ENCODE measurements around the gene KCNG2. TPM values are rescaled to one million over a fixed set of nuclear protein-coding genes. Genes with fewer than 3 reads are reported as not detected.

Gene KCNG2
- total RNA-seq, 2 donors from 2014 or later: not detected

DNA sequence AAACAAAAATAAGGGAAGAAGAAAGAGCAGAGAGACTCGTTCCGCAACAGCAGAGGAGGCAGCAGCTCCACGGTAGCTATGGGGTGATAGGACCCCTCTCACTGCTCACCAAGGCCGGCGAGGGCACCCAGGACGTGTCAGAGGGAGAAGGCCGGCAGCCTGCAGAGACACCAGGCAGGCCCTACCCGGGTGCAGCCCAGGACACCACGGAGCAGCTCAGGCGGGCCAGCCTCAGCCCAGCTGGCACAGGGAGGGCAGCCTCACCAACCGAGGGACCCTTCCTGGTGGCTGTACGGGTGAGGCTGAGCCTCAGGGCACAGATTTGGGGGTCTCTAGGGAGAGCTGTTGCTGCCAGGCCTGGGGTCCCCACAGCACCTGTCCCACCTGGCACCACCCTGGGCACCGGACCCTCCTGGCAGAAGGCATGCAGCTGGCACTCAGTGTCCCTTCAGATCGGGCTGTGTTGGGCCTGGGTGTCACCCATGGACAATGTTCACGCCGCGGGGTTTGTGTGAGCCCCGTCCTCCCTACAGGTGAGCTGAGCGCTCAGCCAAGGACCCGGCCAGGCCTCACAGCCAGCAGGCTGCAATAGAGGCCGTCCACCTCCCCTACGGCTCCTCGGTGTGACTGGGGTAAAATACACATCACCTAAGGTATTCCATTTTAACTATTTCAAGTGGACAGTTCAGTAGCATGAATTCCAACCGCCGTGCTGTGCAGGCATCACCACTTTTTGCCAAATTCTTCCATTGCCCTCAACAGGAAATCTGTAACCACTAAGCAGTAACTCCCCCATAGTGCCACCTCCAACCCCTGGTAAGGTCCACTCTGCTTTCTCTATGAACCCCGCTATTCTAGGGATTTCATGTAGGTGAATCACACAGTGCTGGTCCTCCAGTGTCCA, 21.6 kb downstream of the KCNG2 start:
- Histone ChIP-seq H3K36me3 (no peaks in the 10 kb centered on the region), H3K9me3 (no peaks in the 10 kb centered on the region), H3K27ac (no peak overlapping the region), H3K4me1 (no peaks in the 10 kb centered on the region), H3K27me3 (no peaks in the 10 kb centered on the region), H3K4me3 (no peak overlapping the region)
- TF ChIP-seq, protein P1, sequence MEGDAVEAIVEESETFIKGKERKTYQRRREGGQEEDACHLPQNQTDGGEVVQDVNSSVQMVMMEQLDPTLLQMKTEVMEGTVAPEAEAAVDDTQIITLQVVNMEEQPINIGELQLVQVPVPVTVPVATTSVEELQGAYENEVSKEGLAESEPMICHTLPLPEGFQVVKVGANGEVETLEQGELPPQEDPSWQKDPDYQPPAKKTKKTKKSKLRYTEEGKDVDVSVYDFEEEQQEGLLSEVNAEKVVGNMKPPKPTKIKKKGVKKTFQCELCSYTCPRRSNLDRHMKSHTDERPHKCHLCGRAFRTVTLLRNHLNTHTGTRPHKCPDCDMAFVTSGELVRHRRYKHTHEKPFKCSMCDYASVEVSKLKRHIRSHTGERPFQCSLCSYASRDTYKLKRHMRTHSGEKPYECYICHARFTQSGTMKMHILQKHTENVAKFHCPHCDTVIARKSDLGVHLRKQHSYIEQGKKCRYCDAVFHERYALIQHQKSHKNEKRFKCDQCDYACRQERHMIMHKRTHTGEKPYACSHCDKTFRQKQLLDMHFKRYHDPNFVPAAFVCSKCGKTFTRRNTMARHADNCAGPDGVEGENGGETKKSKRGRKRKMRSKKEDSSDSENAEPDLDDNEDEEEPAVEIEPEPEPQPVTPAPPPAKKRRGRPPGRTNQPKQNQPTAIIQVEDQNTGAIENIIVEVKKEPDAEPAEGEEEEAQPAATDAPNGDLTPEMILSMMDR (IDR thresholded peaks at IDR 0.05): no peak
- peak; percentile 43 for DNase-seq (ENCODE audit: low spot score)

DNA sequence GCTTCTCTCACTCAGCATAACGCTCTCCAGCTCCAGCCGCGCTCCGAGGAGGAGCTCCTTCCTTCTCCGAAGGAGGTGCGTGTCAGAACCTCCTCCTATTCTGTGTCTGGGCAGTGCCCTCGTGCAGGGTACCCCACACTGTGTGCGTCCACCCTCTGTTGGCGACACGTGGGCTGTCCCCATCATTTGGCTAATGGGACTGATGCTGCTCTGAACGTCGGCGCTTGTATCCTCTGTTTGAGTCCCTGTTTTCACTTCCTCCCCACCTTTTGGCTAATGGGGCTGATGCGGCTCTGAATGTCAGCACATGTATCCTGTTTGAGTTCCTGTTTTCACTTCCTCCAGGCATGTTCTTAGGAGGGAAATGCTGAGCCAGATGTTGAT, 22.2 kb downstream of the KCNG2 start:
- no peaks in the 10 kb centered on the region for H3K36me3 ChIP-seq
- no peaks in the 10 kb centered on the region for H3K9me3 ChIP-seq
- no peaks in the 10 kb centered on the region for H3K27me3 ChIP-seq
- no peak overlapping the region for H3K4me3 ChIP-seq
- TF ChIP-seq, protein P1 (IDR thresholded peaks at IDR 0.05): no peak
- H3K27ac ChIP-seq: no peak overlapping the region
- DNase-seq (ENCODE audit: low spot score): no peak
- no peaks in the 10 kb centered on the region for H3K4me1 ChIP-seq

DNA sequence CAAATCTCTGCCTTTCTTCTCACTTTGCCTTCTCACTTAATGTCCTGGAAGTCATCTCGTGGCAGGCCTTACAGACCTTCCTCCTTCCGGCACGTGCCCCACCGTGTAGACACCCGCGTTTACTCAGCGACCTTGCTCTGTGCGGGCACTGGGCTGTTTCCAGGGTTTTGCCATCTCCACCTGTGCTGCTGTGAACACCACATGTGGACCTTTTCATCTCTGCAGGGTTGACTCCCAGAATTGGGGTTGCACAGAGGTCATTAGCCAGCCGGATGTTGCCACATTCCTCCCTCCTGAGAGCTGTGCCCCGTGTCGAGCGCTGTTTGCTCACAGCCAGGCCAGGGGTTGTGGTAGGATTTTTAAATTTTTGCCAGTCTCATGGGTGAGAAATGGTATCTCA, 25.4 kb downstream of the KCNG2 start:
- no peak overlapping the region for H3K4me3 ChIP-seq
- no peaks in the 10 kb centered on the region for H3K36me3 ChIP-seq
- H3K27me3 ChIP-seq: no peaks in the 10 kb centered on the region
- DNase-seq (ENCODE audit: low spot score): no peak
- no peaks in the 10 kb centered on the region for H3K4me1 ChIP-seq
- no peaks in the 10 kb centered on the region for H3K9me3 ChIP-seq
- no peak overlapping the region for H3K27ac ChIP-seq
- TF ChIP-seq, protein P1 (IDR thresholded peaks at IDR 0.05): no peak

DNA sequence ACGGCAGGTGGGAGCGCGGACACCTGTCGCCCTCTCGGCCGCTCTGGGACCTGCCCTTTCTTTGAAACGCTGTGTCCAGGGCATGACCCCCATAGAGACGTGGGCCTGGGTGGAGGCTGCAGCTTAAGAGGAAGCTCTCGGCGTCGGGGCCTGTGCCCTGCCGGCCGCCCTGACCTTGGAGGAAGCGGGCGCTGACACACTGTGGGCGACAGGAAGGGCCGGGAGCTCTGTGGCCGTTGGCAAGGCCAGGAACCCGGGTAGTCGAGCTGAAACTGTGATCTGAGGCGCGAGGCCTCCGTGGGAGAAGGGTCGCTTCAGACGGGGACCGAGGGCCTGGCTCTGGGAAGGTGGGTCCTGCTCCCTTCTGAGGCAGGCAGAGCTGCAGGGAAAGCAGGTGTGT, 28.2 kb downstream of the KCNG2 start:
- Histone ChIP-seq H3K4me3 (no peak overlapping the region), H3K27me3 (no peaks in the 10 kb centered on the region), H3K27ac (no peak overlapping the region), H3K4me1 (no peaks in the 10 kb centered on the region), H3K36me3 (no peaks in the 10 kb centered on the region), H3K9me3 (no peaks in the 10 kb centered on the region)
- DNase-seq (ENCODE audit: low spot score): no peak
- TF ChIP-seq, protein P1 (IDR thresholded peaks at IDR 0.05): no peak

DNA sequence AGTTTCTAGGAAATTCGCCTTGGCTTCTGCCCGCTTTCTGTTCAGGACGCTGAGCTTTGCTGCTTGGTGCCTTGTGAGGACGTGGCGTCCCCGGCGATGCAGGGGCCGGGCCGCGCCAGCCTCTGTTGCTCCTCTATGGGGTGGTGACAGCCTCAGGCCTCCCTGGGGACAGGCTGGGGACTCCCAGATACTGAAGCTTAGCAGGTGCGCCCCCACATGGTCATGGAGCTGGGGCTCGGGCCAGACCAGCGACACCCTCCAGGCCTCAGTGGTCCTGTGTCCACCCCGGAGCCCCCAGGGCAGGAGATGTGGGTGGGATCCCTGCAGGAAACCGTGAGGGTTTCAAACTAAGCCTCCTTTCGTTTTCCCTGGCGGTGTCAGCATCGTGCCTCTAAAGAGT, 29.2 kb downstream of the KCNG2 start:
- no peak overlapping the region for H3K4me3 ChIP-seq
- DNase-seq (ENCODE audit: low spot score): no peak
- H3K27ac ChIP-seq: no peak overlapping the region
- H3K4me1 ChIP-seq: no peaks in the 10 kb centered on the region
- no peaks in the 10 kb centered on the region for H3K9me3 ChIP-seq
- H3K27me3 ChIP-seq: no peaks in the 10 kb centered on the region
- no peaks in the 10 kb centered on the region for H3K36me3 ChIP-seq
- TF ChIP-seq, protein P1 (IDR thresholded peaks at IDR 0.05): no peak

DNA sequence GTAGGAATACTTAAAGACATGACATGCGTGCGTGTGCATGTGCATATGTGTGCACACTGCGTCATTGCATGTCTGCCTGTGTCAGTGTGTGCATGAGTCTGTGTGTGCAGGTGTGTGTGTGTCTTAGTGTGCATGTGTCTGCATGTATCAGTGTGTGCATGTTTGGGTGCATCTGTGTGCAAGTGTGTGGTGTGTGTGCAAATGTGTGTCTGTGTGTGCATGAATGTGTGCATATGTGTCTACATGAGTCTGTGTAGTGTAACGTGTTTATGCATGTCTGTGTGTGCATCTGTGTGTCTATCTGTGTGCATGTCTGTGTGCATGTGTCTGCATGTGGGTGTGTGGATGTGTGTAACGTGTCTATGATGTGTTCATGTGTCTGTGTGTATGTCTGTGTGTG, 30.5 kb downstream of the KCNG2 start:
- TF ChIP-seq, protein P1 (IDR thresholded peaks at IDR 0.05): no peak
- no peaks in the 10 kb centered on the region for H3K27me3 ChIP-seq
- no peak for DNase-seq (ENCODE audit: low spot score)
- no peaks in the 10 kb centered on the region for H3K9me3 ChIP-seq
- H3K4me1 ChIP-seq: no peaks in the 10 kb centered on the region
- H3K27ac ChIP-seq: no peak overlapping the region
- H3K4me3 ChIP-seq: no peak overlapping the region
- H3K36me3 ChIP-seq: no peaks in the 10 kb centered on the region
